HUDEP-2 (cell line): ENCODE measurements around the gene LCOR.

ENCODE experiments used
- DNase-seq, 76 experiments: peaks; one replicate each; lab custom pipeline; 2025; ENCODE audit not compliant: unreplicated experiment in 76 of 76; lab: John Stamatoyannopoulos, UW

Gene LCOR

GRCh38 chr10:96880575-96880974, 48.5 kb downstream of the LCOR start:
- DNase-seq = no peak

DNA sequence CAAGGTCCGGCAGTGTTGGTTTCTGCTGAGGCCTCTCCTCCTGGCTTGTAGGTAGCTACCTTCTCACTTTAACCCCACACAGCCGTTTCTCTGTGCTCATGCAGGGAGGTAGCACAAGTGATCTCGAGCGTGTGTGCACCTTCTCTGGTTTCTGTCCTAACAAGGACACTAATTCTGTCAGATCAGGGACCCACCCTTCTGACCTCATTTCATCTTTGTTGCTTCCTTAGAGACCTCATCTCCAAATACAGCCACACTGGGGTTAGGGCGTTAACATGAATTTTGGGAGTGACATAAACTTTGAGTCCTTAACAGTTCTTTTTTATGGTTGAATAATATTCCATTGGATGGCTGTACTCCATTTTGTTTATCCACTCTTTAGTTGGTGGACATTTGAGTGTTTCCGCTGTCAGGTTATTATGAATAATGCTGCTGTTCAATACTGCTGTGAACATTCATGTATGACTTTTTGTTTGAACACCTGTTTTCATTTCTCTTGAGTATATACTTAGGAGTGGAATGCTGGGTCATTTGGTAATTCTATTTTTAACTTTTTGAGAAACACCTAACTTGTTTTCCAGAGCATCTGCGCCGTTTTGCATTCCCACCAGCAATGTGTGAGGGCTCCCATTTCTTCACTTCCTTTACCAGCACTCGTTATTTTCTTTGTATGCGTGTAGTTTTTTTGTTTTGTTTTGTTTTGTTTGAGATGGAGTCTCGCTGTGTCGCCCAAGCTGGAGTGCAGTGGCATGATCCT, 57.5 kb downstream of the LCOR start:
- no peak for DNase-seq

DNA sequence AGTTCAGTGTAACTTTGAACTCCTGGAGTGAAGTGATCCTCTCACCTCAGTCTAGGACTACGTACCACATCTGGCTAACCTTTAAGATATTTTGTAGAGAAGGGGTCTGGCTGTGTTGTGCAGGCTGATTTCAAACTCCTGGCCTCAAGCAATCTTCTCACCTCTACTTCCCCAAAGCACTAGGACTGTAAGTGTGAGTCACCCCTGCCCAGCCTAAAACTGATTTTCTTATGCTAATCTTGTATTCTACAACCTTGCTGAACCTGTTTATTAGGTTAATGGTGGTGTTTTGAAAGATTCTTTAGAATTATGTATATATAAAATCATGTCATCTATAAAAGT, 58.0 kb downstream of the LCOR start:
- DNase-seq = no peak

DNA sequence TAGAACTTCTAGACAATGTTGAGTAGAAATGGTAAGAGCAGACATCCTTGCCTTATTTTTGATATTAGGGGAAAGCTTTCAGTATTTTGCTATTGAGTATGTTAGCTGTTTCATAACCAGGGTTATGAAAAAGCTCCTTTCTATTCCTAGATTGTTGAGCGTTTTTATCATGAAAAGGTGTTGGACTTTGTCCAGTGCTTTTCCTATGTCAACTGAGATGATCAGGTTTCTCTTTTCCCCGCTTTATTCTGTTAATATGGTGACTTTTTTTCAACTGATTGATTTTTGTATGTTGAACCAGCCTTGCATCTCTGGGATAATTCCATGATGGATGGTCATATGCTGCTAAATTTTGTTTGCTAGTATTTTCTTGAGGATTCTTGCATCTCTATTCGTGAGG, 58.5 kb downstream of the LCOR start:
- DNase-seq = no peak

DNA sequence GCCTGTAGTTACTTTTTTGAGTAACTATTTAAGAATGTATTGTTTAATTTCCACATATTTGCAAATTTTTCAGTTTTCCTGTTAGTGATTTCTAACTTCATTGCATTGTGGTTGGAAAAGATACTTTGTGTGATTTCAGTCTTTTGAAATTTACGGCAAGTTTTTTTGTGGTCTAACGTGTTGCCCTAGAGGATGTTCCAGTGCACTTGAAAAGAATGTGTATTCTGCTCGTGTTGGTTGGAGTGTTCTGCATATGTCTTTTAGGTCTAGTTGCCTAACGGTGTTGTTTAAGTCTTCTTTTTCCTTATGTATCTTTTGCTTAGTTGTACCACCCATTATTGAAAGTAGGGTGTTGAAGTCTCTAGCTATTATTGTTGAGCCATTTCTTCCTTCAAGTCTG, 59.7 kb downstream of the LCOR start:
- DNase-seq = no peak

DNA sequence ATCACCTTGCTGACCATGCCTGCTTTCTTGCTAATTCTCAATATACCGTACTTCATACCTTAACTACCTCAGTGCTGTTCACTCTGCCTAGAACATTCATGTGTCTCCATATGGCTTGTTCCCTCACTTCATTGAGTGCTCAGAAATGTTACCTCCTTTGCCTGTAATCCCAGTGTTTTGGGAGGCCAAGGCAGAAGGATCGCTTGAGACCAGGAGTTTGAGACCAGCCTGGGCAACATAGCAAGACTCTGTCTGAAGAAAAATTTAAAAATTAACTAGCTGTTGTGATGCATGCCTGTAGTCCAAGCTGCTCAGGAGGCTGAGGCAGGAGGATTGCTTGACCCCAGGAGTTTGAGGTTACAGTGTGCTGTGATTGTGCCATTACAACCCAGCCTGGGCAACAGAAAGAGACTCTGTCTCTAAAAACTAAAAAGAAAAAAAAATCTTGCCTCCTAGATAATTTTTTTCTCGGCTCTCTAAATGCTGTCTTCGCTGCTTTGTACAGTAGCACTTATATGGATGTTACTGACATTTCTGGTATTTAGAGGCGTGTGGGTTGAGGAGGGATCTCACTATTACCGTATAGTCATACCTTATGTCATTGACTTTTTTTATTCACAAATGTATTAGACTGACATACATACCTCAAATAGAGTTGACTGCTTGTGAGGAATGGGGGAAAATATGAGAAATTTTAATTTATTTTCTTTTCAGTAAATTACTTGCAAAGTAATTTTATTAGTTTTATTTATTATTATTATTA, 63.7 kb downstream of the LCOR start:
- no peak for DNase-seq

GRCh38 chr10:96896884-96897589, 64.9 kb downstream of the LCOR start:
- no peak for DNase-seq

DNA sequence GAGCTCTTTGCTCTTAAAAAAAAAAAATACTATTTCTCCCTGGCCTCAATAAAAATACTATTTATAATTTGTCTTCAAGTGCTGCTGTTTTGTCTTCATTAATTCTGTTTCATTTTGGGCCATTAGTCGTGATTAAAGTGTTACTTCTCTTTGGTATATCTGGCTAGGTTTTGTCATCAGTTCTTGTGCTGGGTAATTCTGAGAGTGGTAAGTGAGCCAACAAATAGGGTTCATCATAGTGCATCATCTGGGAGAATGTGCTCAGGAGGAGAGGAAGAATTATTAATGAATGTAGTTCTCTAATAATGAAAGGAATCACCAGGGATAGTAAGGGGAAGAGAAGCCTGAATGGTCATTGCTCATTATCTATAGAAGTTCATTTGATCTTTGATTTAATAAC, 70.0 kb downstream of the LCOR start:
- no peak for DNase-seq

GRCh38 chr10:96902731-96903358, 70.7 kb downstream of the LCOR start:
- no peak for DNase-seq

GRCh38 chr10:96904648-96905047, 72.5 kb downstream of the LCOR start:
- no peak for DNase-seq

DNA sequence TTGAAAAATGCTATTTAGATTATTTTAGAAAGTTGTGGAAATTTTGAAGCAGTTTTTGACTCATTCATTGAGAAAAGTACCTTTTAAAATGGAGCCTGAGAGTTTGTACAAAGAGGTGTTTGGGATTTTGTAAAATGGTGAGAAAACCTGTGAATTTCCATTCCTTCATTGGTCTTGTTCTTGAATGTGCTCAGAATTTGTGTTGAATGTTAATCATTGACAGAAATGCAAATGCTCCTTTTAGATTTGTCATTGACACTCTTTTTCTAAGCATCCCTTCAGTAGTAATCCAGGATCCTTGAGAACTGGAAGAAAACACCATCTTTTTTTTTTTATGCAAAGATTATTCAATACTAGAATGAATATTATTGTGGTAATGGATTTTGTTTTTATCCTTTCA, 74.8 kb downstream of the LCOR start:
- DNase-seq = no peak

DNA sequence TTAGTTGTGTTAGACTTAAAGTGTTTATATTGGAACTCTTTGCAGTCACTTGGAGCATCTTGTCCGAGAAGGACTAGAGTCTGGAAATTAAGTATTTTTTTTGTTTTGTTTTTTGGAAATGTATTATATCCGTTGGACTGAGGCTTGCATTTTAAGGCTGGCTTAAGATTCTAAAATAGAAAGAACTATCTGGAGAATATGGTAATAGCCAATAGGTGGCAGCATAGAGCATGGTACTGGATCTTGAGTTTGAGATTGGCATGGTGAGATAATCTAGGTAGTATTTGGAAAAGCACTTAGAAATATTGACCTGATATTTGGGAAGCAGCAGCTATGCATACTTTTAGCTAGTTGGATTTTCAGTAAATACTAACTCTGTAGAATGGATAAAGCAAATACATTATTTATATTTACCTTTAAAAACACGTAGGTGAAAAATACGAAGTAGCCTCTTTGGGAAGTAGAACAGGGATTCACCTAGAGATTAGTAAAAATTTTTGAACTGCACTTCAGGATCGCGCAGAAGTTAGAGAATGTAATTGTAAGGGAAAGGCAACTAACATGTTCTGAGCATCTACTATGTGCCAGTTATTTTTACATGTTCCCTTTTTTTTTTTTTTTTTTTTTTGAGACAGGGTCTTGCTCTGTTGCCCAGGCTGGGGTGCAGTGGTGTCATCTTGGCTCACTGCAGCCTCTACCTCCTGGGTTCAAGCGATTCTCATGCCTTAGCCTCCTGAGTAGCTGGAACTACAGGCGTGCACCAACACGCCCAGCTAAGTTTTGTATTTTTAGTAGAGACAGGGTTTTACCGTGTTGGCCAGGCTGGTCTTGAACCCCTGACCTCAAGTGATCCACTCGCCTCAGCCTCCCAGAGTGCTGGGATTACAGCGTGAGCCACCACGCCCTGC, 78.6 kb downstream of the LCOR start:
- peak in 32 of 76 experiments; percentile 2 to 60 (median 27) for DNase-seq

DNA sequence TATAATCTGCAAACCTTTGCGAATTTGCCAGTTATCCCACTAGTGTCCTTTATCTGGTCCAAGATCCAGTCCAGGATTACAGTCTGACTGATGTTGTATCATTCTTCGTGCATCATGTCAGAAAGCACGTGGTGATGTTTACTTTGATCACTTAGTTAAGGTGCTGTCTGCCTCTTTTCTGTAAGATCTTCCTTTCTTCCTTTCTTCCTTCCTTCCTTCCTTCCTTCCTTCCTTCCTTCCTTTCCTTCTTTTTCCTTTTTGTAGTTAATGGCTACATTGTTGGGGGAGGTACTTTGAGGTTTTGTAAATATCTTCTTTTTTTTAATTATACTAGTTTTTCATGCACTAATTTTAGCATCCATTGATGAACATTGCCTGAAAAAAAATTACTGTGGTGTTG, 80.3 kb downstream of the LCOR start:
- no peak for DNase-seq

GRCh38 chr10:96913906-96914305, 81.8 kb downstream of the LCOR start:
- no peak for DNase-seq

DNA sequence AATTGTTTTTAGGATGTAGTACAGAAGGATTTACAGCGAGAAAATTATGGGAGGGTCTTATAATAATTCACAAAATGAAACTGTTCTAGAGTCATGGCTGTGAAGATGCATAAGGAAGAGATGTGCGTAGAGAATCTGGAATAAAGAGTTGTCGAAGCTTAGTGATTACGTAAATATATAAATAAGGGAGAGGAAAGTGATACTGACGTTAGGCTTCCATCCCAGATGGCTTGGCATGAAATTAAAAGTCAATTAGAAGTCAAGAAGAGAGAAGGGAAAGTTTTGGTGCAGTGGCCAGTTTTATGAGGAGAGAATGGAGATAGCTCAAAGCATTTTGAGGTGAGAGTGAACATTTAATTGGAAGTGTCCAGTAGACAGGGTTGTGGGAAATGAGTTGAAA, 85.5 kb downstream of the LCOR start:
- no peak for DNase-seq

DNA sequence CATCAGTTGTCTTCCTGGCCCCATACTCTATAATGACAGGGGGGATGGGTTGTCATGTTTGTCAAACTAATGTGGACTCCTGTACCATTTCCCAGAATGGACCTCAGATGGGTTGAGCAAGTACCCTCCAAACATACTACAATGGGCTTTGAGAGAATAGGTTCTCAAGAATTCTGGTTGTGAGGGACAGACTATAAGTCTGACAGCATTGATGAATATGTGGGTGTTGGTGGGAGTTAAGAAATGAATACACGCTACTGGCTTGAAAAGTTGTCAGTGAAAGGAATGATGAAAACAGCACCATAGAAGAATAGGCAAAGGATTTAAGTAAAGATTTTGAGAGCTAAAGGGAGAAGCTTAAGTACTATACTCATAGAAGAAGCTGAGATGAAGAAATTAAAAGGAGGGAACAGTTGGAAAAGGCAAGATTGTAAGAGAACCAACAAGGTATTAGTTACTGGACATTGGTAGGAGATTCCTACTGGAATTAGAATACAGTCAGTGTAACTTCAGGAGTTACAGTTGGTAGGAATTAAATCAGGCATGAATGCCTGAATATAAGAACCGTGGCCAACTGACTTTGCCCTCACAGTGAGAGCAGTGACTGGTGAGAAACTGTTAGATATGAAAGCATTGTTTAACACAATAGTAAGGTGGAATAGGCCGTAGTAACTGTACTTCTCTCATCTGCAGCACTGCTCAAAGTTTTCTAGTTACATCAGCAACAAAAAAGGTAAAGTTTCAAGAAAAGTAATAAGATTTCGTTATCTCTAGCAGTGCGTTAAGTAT, 86.3 kb downstream of the LCOR start:
- no peak for DNase-seq

DNA sequence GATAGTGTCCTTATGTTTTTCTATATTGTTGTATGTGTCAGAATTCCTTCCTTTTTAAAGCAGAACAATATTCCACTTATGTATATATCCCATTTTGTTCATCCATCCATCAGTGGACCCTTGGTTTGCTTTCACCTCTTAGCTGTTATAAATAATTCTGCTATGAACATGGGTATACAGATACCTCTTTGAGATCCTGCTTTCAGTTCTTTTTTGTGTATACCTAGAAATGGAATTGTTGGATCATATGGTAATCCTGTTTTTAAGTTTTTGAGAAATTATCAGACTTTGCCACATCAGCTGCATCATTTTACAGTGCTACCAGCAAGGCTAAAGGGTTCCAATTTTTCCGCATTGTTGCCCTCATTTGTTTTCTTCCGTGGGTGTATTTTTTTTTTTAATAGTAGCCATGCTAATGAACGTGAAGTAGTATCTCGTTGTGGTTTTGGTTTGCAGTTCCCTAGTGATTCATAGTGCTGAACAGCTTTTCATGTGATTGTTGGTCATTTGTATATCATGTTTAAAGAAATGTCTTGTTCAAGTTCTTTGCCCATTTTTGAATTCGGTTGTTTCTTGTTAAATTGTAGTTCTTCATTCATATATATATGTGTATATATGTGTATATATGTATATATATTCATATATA, 87.8 kb downstream of the LCOR start:
- no peak for DNase-seq

- no peak for DNase-seq
Observed at GRCh38 chr10:96921655-96922054, 89.6 kb downstream of the LCOR start.
